Brain microvascular endothelial cell (primary cell): ENCODE results near the gene PTPRN2.

Experiments used
- DNase-seq: peaks from one replicate; pipeline ENCODE4 v3.0.0-alpha.2; 2020
- H3K27ac ChIP-seq: fragments of 250-450 bp; sonication (Bioruptor Pico); 2 replicates; pipeline ENCODE4 v1.5.1; 2020; ENCODE audit warnings: mild to moderate bottlenecking, moderate library complexity
- H3K27me3 ChIP-seq: fragments of 250-450 bp; sonication (Bioruptor Pico); replicated peaks from 2 replicates; pipeline ENCODE4 v1.5.1; 2020; ENCODE audit warnings: mild to moderate bottlenecking
- H3K36me3 ChIP-seq: fragments of 250-450 bp; sonication (Bioruptor Pico); replicated peaks from 2 replicates; pipeline ENCODE4 v1.5.1; 2020; ENCODE audit warnings: mild to moderate bottlenecking
- H3K4me3 ChIP-seq: 2 replicates; pipeline ENCODE4 v1.5.1; 2011; ENCODE audit warnings: low read depth, mild to moderate bottlenecking, control low read depth, low read length, moderate library complexity
- CTCF ChIP-seq: IDR thresholded peaks from 2 replicates; pipeline ENCODE4 v1.5.1; 2011; ENCODE audit warnings: low read depth, mild to moderate bottlenecking, moderate library complexity, low read length, control low read depth, inconsistent platforms; ENCODE audit errors: missing control alignments
- in situ Hi-C: cut with HindIII; loops from 2 replicates; pipeline ENCODE4 v1.10.0; 2017; ENCODE audit warnings: low sequenced_read_pairs, low pct_ligation_motif_present

The PTPRN2 gene

GRCh38 chr7:157575777-157576176 is 1011.8 kb downstream of the PTPRN2 start:
- no peak for DNase-seq
- no peaks in the 10 kb centered on the region for H3K36me3 ChIP-seq
- H3K27me3 ChIP-seq = no peaks in the 10 kb centered on the region
- in situ Hi-C loops = no loop called here
- no peak overlapping the region for H3K27ac ChIP-seq
- TF ChIP-seq CTCF = no peak
- H3K4me3 ChIP-seq = no peak overlapping the region

- in situ Hi-C loops = no loop called here
- H3K36me3 ChIP-seq = no peaks in the 10 kb centered on the region
Observed at GRCh38 chr7:157574914-157575586, 1012.6 kb downstream of the PTPRN2 start.

GRCh38 chr7:157574120-157574825 is 1013.4 kb downstream of the PTPRN2 start:
- no peak for TF ChIP-seq CTCF
- in situ Hi-C loops = no loop called here
- no peak overlapping the region for H3K27ac ChIP-seq
- DNase-seq = no peak
- H3K27me3 ChIP-seq = no peaks in the 10 kb centered on the region
- H3K36me3 ChIP-seq = no peaks in the 10 kb centered on the region
- no peak overlapping the region for H3K4me3 ChIP-seq

More at GRCh38 chr7:157574914-157575586, 1012.6 kb downstream of the PTPRN2 start:
- H3K27me3 ChIP-seq = no peaks in the 10 kb centered on the region
- H3K27ac ChIP-seq = no peak overlapping the region
- no peak for DNase-seq
- no peak for TF ChIP-seq CTCF
- H3K4me3 ChIP-seq = no peak overlapping the region

- Histone ChIP-seq H3K4me3 (no peak overlapping the region), H3K27me3 (no peaks in the 10 kb centered on the region), H3K36me3 (no peaks in the 10 kb centered on the region), H3K27ac (no peak overlapping the region)
- DNase-seq = no peak
- in situ Hi-C loops = no loop called here
- no peak for TF ChIP-seq CTCF
Observed at GRCh38 chr7:157573244-157573643, 1014.4 kb downstream of the PTPRN2 start.

GRCh38 chr7:157572622-157573021 is 1015.0 kb downstream of the PTPRN2 start:
- no peak overlapping the region for H3K27ac ChIP-seq
- H3K27me3 ChIP-seq = no peaks in the 10 kb centered on the region
- no peak overlapping the region for H3K4me3 ChIP-seq
- no peak for TF ChIP-seq CTCF
- no peaks in the 10 kb centered on the region for H3K36me3 ChIP-seq
- in situ Hi-C loops = no loop called here
- DNase-seq = no peak
